Vagina (tissue), 2 donors: ENCODE measurements around the gene DNAH14. TPM values are rescaled to one million over a fixed set of nuclear protein-coding genes. Genes with fewer than 3 reads are reported as not detected.

Experiments used
- DNase-seq, 2 donors: peaks; one replicate each; pipeline ENCODE4 v3.0.0-alpha.2; 2017; ENCODE audit errors: extremely low spot score in 2 of 2
- H3K27ac ChIP-seq: fragments of 200-600 bp; sonication (generic); one replicate; pipeline ENCODE4 v1.5.1; 2019
- H3K27me3 ChIP-seq: fragments of 200-600 bp; sonication (generic); one replicate; pipeline ENCODE4 v1.5.1; 2019
- H3K36me3 ChIP-seq, 2 donors: fragments of 200-600 bp; sonication (generic); one replicate each; pipeline ENCODE4 v1.5.1; 2017 to 2019
- H3K4me1 ChIP-seq: fragments of 200-600 bp; sonication (generic); one replicate; pipeline ENCODE4 v1.5.1; 2019
- H3K4me3 ChIP-seq, 2 donors: fragments of 200-600 bp; sonication (generic); 1 replicate in 1 of 2; 2 replicates in 1 of 2; pipeline ENCODE4 v1.5.1; 2016 to 2019
- H3K9me3 ChIP-seq: fragments of 200-600 bp; sonication (generic); one replicate; pipeline ENCODE4 v1.5.1; 2019
- POLR2A ChIP-seq, 2 donors: fragments of 450-650 bp; IDR thresholded peaks; one replicate each; pipeline ENCODE4 v1.6.1; 2017; ENCODE audit warnings: antibody characterized with exemption in 2 of 2, mild to moderate bottlenecking in 2 of 2, moderate library complexity in 2 of 2
- POLR2AphosphoS5 ChIP-seq, 2 donors: sonication (generic); formaldehyde crosslinking; IDR thresholded peaks; one replicate each; pipeline ENCODE4 v1.9.0; 2017; ENCODE audit warnings: antibody characterized with exemption in 2 of 2, mild to moderate bottlenecking in 2 of 2, low read depth in 1 of 2; ENCODE audit not compliant: insufficient read depth in 1 of 2
- intact Hi-C: fragments of 100-400 bp; cut with DNase I; formaldehyde crosslinking; loops from one replicate; pipeline ENCODE4 v1.15.1; 2023
- total RNA-seq: library from RNA; depleted of rRNA; stranded (reverse); fragments of >200 nt; gene quantifications from one replicate; pipeline ENCODE4 v1.2.3, GENCODE V29; 2016
- TF ChIP-seq, protein P1 (sequence below), 3 experiments: fragments of 450-650 bp in 2 of 3; fragments of 200-600 bp in 1 of 3; sonication (generic) in 1 of 3; IDR thresholded peaks; one replicate each; pipeline ENCODE4 v1.5.1; 2017 to 2019; ENCODE audit warnings: antibody characterized with exemption in 3 of 3, mild to moderate bottlenecking in 2 of 3, moderate library complexity in 2 of 3

The DNAH14 gene
- total RNA-seq, 1 donor from 2014 or later = 5.6 TPM

DNA sequence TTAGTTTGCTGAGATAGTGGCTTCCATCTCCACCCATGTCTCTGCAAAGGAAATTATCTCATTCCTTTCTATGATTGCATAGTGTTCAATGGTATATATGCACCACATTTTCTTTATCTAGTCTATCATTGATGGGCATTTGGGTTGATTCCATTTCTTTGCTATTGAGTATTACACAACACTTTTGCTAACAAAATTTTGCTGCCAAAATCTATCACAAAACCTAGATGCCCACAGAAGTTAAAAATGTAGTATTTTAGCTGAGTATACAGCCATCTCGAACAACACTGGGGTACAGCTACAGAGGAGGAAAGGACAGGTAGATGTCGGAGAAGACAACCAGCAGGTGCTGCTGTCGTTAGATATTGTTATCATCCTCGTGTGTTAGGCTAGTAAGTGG, 430.6 kb downstream of the DNAH14 start:
- TF ChIP-seq POLR2AphosphoS5 (IDR thresholded peaks at IDR 0.05; ENCODE audit: insufficient read depth in 1 of 2, low read depth in 1 of 2) (no peak), POLR2A (IDR thresholded peaks at IDR 0.05) (no peak)
- TF ChIP-seq, protein P1, sequence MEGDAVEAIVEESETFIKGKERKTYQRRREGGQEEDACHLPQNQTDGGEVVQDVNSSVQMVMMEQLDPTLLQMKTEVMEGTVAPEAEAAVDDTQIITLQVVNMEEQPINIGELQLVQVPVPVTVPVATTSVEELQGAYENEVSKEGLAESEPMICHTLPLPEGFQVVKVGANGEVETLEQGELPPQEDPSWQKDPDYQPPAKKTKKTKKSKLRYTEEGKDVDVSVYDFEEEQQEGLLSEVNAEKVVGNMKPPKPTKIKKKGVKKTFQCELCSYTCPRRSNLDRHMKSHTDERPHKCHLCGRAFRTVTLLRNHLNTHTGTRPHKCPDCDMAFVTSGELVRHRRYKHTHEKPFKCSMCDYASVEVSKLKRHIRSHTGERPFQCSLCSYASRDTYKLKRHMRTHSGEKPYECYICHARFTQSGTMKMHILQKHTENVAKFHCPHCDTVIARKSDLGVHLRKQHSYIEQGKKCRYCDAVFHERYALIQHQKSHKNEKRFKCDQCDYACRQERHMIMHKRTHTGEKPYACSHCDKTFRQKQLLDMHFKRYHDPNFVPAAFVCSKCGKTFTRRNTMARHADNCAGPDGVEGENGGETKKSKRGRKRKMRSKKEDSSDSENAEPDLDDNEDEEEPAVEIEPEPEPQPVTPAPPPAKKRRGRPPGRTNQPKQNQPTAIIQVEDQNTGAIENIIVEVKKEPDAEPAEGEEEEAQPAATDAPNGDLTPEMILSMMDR (IDR thresholded peaks at IDR 0.05) = no peak
- intact Hi-C loops = no loop called here

DNA sequence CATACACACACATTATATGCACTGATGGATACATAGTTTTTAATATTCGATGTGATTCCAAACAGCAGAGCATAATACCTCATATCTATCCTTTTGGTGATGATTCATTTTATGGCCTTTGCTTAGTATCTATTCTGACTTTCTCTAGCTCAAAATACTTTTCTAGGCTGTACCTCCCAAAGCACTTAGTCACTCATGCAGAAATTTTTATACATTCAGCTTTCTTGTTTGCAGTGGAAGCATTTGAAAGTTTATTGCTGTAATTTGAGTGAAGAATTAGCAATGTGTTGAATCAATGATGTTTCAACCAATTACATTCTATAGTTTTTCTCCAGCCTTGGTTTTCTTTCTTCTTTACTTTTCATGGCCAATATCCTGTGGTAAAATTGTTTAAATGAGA, 431.7 kb downstream of the DNAH14 start:
- intact Hi-C loops = no loop called here
- H3K9me3 ChIP-seq = no peaks in the 10 kb centered on the region
- no peaks in the 10 kb centered on the region for H3K4me1 ChIP-seq
- DNase-seq = no peak
- no peak overlapping the region for H3K4me3 ChIP-seq
- H3K27ac ChIP-seq = no peak overlapping the region
- no peaks in the 10 kb centered on the region for H3K36me3 ChIP-seq
- TF ChIP-seq, protein P1 (IDR thresholded peaks at IDR 0.05) = no peak
- no peak for TF ChIP-seq POLR2AphosphoS5 (IDR thresholded peaks at IDR 0.05; ENCODE audit: insufficient read depth in 1 of 2, low read depth in 1 of 2)
- no peaks in the 10 kb centered on the region for H3K27me3 ChIP-seq

More for the DNA sequence above, 430.6 kb downstream of the DNAH14 start:
- no peak overlapping the region for H3K27ac ChIP-seq
- H3K36me3 ChIP-seq = no peaks in the 10 kb centered on the region
- H3K9me3 ChIP-seq = no peaks in the 10 kb centered on the region
- no peaks in the 10 kb centered on the region for H3K27me3 ChIP-seq
- H3K4me1 ChIP-seq = no peaks in the 10 kb centered on the region
- no peak for DNase-seq
- no peak overlapping the region for H3K4me3 ChIP-seq

DNA sequence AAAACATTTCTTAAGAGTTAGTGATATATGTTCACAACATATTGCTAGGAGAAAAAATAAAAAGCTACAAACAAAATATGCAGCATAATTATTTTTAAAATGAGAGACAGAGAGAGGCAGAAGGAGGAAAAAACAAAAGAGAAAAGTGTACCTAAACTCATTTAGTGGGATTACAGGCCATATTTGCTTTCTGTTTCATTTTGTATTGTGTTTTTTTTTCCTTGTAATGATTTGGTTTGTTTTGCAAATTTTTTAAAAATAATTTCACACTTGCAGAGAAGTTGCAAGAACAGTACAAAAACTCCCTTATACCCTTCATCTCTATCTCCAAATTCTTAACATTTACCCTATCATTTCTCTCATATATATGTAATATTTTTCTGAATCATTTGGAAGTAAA, 433.3 kb downstream of the DNAH14 start:
- DNase-seq = no peak
- no peaks in the 10 kb centered on the region for H3K27me3 ChIP-seq
- TF ChIP-seq, protein P1 (IDR thresholded peaks at IDR 0.05) = no peak
- TF ChIP-seq POLR2AphosphoS5 (IDR thresholded peaks at IDR 0.05; ENCODE audit: insufficient read depth in 1 of 2, low read depth in 1 of 2) (no peak), POLR2A (IDR thresholded peaks at IDR 0.05) (no peak)
- H3K4me1 ChIP-seq = no peaks in the 10 kb centered on the region
- intact Hi-C loops = no loop called here
- H3K4me3 ChIP-seq = no peak overlapping the region
- no peaks in the 10 kb centered on the region for H3K36me3 ChIP-seq
- H3K27ac ChIP-seq = no peak overlapping the region
- H3K9me3 ChIP-seq = no peaks in the 10 kb centered on the region

DNA sequence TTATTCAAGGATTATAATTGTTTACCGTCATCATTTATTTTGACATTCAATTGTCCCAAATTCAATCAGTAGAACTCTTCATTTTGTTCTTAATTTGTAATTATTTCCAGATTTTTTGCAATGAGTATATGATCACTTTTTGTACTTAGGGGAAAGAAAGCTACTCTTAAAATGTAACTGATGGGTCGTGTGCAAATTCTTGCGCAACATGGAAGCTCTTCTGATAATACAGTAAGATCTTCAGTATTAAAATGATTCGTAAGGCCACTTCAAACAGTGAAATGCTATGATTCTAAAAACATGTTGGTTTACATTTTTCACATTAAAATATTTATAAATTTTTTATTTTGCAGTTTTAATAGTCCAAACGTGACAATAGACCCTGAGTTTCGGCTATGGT, 435.0 kb downstream of the DNAH14 start:
- no peaks in the 10 kb centered on the region for H3K9me3 ChIP-seq
- no peak for DNase-seq
- intact Hi-C loops = no loop called here
- TF ChIP-seq POLR2A (IDR thresholded peaks at IDR 0.05) = no peak
- no peak for TF ChIP-seq POLR2AphosphoS5 (IDR thresholded peaks at IDR 0.05; ENCODE audit: insufficient read depth in 1 of 2, low read depth in 1 of 2)
- TF ChIP-seq, protein P1 (IDR thresholded peaks at IDR 0.05) = no peak
- no peak overlapping the region for H3K4me3 ChIP-seq
- no peaks in the 10 kb centered on the region for H3K27me3 ChIP-seq
- no peaks in the 10 kb centered on the region for H3K4me1 ChIP-seq
- no peak overlapping the region for H3K27ac ChIP-seq
- H3K36me3 ChIP-seq = no peaks in the 10 kb centered on the region

DNA sequence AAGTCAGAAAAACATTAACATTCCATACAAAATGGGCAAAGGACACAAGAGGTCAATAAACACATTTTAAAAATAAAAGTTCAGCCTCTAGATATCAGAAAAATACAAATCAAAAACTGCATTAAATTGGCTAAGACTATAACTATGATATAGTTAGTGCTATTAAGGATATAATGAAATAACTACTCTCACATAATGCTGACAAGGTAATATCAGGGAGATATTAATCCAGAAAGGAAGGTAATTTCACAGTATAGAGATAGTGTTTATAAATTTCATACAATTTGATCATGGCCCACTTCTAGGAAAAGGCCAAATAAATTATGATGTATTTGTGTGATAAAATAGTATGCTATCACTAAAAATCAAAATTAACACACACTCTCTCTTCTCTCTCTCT, 436.5 kb downstream of the DNAH14 start:
- TF ChIP-seq, protein P1 (IDR thresholded peaks at IDR 0.05) = no peak
- no peak for TF ChIP-seq POLR2AphosphoS5 (IDR thresholded peaks at IDR 0.05; ENCODE audit: insufficient read depth in 1 of 2, low read depth in 1 of 2)
- no peak for TF ChIP-seq POLR2A (IDR thresholded peaks at IDR 0.05)
- Histone ChIP-seq H3K27ac (no peak overlapping the region), H3K9me3 (no peaks in the 10 kb centered on the region), H3K4me3 (no peak overlapping the region), H3K36me3 (no peaks in the 10 kb centered on the region), H3K4me1 (no peaks in the 10 kb centered on the region), H3K27me3 (no peaks in the 10 kb centered on the region)
- no peak for DNase-seq
- intact Hi-C loops = no loop called here
